CD4-positive, alpha-beta memory T cell (primary cell): ENCODE measurements around the gene ZMIZ2. TPM values are rescaled to one million over a fixed set of nuclear protein-coding genes. Genes with fewer than 3 reads are reported as not detected.

ENCODE experiments used
- CTCF ChIA-PET: fragments of 350-600 bp; sonication (Branson Sonifier 250); formaldehyde crosslinking; loops from one replicate; lab custom pipeline; 2021; ENCODE audit warnings: inconsistent platforms; ENCODE audit not compliant: partially characterized antibody; lab: Charles Lee
- POLR2A ChIA-PET: fragments of 350-600 bp; sonication (Branson Sonifier 250); formaldehyde crosslinking; loops from one replicate; lab custom pipeline; 2021; ENCODE audit not compliant: partially characterized antibody; lab: Charles Lee
- DNase-seq, 5 donors: peaks; one replicate each; pipeline versions ENCODE4 v3.0.0 to v3.0.0-alpha.2; 2020 to 2022; ENCODE audit warnings: mixed read lengths in 1 of 5
- H3K27ac ChIP-seq: one replicate; pipeline ENCODE4 v1.7.0; 2013; ENCODE audit warnings: low read depth, low read length
- H3K27me3 ChIP-seq: 2 replicates; pipeline ENCODE4 v1.7.0; 2013; ENCODE audit warnings: mild to moderate bottlenecking, low read length, moderate library complexity; ENCODE audit not compliant: insufficient read depth
- H3K36me3 ChIP-seq: 2 replicates; pipeline ENCODE4 v1.7.0; 2013; ENCODE audit warnings: mild to moderate bottlenecking, low read length, moderate library complexity; ENCODE audit not compliant: insufficient read depth
- H3K4me1 ChIP-seq: 2 replicates; pipeline ENCODE4 v1.7.0; 2013; ENCODE audit warnings: mild to moderate bottlenecking, low read length, moderate library complexity; ENCODE audit not compliant: insufficient read depth
- H3K4me3 ChIP-seq, 2 donors: one replicate each; pipeline ENCODE4 v1.7.0; 2013; ENCODE audit warnings: low read length in 2 of 2, mild to moderate bottlenecking in 1 of 2
- H3K9me3 ChIP-seq, 2 donors: one replicate each; pipeline ENCODE4 v1.7.0; 2013; ENCODE audit warnings: low read length in 2 of 2, control low read depth in 1 of 2; ENCODE audit not compliant: control insufficient read depth in 1 of 2
- H3K27ac Mint-ChIP-seq, 7 donors: one replicate each; pipeline ENCODE4 v1.8.0; 2020 to 2021; ENCODE audit warnings: mixed read lengths in 7 of 7, mild to moderate bottlenecking in 6 of 7, inconsistent platforms in 3 of 7, moderate library complexity in 3 of 7
- H3K27me3 Mint-ChIP-seq, 2 donors: one replicate each; pipeline ENCODE4 v1.8.0; 2020 to 2021; ENCODE audit warnings: mixed read lengths in 2 of 2
- H3K36me3 Mint-ChIP-seq, 2 donors: one replicate each; pipeline ENCODE4 v1.8.0; 2020 to 2021; ENCODE audit warnings: mixed read lengths in 2 of 2, inconsistent platforms in 1 of 2, mild to moderate bottlenecking in 1 of 2
- H3K4me1 Mint-ChIP-seq, 4 donors: one replicate each; pipeline ENCODE4 v1.8.0; 2020 to 2021; ENCODE audit warnings: mixed read lengths in 4 of 4, mild to moderate bottlenecking in 1 of 4
- H3K4me3 Mint-ChIP-seq, 8 donors: one replicate each; pipeline ENCODE4 v1.8.0; 2020 to 2021; ENCODE audit warnings: mixed read lengths in 8 of 8, mild to moderate bottlenecking in 7 of 8, moderate library complexity in 6 of 8, inconsistent platforms in 3 of 8
- H3K9me3 Mint-ChIP-seq, 8 donors: one replicate each; pipeline ENCODE4 v1.8.0; 2020 to 2021; ENCODE audit warnings: mixed read lengths in 8 of 8, mild to moderate bottlenecking in 5 of 8, inconsistent platforms in 3 of 8, moderate library complexity in 1 of 8
- intact Hi-C: fragments of 100-400 bp; cut with micrococcal nuclease; formaldehyde crosslinking; loops from one replicate; pipeline ENCODE4 v1.15.1; 2023
- polyA plus RNA-seq, 2 donors: library from polyadenylated mRNA; unstranded; fragments of 300-500 nt; fragmentation: Illumina TruSeq; gene quantifications; one replicate each; pipeline ENCODE4 v1.2.3, GENCODE V29; 2021
- total RNA-seq, 2 experiments: library from RNA; stranded (reverse); gene quantifications; one replicate each; pipeline ENCODE4 v1.2.3, GENCODE V29; 2021

ZMIZ2 gene
- total and polyA plus RNA-seq, 4 experiments from 2014 or later = 1.1 to 170 (median 90.3) TPM

DNA sequence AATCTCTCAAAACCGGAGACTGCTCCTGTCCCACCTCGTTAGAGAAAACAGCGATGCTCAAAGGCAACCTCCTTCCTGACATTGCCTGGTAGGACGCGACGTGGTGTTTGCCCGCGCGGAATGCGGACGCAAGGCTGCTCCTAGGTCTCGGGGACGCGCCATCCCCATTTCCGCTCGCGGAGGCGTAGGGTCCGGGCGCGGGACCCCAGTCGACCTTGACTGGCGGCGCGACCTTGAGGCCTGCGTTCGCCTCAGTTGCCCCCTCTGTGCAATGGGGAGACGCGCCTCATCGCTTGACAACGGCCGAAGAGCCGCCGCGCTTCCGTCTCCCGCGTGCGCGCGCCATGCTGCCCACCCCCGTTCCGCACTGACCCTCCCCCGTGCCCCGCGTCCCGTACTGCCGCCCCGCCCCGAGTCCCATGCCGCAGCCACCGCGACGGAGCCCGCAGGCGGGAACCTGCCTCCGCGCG is 47.4 kb downstream of the ZMIZ2 start:
- intact Hi-C loops = loop anchor here (1.0 to 10.0 kb wide), 9 partner anchors 28 to 340 kb away; partner anchors contain the start of genes H2AZ2, OGDH, TMED4 and ZMIZ2
- Histone ChIP-seq H3K27ac (peak overlapping the region; percentile 96), H3K36me3 (peaks cover 24% of the 10 kb centered on the region), H3K9me3 (no peaks in the 10 kb centered on the region), H3K4me1 (peaks cover 34% of the 10 kb centered on the region), H3K4me3 (peak overlapping the region; percentile 66 to 83), H3K27me3 (no peaks in the 10 kb centered on the region)
- POLR2A ChIA-PET = interaction anchor here (1.0 to 3.9 kb wide), 5 partner anchors 9 to 190 kb away, joined by 3 to 31 read pairs (median 4); partner anchors contain the start of gene OGDH
- Mint-ChIP-seq H3K4me1 (peaks cover 18 to 47% (median 25%) of the 10 kb centered on the region in 4 donors), H3K27me3 (no peaks in the 10 kb centered on the region), H3K4me3 (peak overlapping the region; percentile 85 to 97 (median 92)), H3K9me3 (peaks cover 0 to 4% (median 0%) of the 10 kb centered on the region in 8 donors), H3K36me3 (peaks cover 15 to 39% of the 10 kb centered on the region in 2 donors), H3K27ac (peak overlapping the region; percentile 90 to 96 (median 95))
- DNase-seq = peak in 1 of 5 donors; percentile 77
- CTCF ChIA-PET = no interaction called here

DNA sequence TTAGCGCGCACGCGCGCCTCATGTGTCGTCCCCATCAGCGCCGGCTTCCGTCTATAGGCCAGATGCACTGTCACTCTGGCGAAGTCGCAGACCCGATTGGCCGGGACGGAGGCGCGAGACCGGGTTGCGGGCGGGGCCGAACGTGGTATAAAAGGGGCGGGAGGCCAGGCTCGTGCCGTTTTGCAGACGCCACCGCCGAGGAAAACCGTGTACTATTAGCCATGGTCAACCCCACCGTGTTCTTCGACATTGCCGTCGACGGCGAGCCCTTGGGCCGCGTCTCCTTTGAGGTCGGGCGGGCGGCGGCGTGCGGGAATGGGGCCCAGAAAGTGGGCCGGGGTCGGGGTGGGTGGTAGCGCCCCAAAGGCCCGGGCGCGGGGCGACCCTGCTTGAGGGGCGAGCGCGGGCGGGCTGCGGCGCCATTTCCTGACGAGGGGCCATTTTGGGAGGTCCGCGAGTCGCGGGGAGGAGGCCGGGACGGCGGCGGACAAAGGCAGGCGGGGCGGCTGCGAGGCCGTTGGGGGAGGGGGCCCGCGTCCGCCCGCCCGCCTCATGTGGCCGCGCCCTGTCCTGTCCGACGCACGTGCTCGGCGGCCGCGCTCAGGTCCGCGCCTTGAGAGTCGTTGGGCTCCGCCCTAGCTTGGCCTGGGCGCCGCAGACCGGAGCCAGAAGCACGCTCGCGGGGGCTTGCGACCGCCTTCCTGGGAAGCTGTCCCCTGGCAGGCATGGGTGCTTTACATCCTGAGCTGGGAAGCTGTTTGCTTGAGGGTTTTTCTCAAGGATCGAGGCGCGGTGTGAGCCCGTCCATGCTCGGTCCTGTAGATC is 48.1 kb downstream of the ZMIZ2 start, which contains the start of gene PPIA:
TSS of gene PPIA (plus strand) at position 178 of the 825 bp plus-strand sequence. CDS start at position 222, 44 bp downstream.
- intact Hi-C loops = loop anchor here (1.0 to 10.0 kb wide), 10 partner anchors 28 to 340 kb away; partner anchors contain the start of genes H2AZ2, OGDH, TMED4 and ZMIZ2
- POLR2A ChIA-PET = interaction anchor here (0.6 to 3.9 kb wide), 33 partner anchors 8 to 716 kb away, joined by 3 to 47 read pairs (median 3); partner anchors contain the start of genes CCM2, DDX56, H2AZ2 and MYO1G
- CTCF ChIA-PET = interaction anchor here (0.6 to 2.7 kb wide), 6 partner anchors 47 to 230 kb away, joined by 3 to 18 read pairs (median 6); partner anchors contain the start of gene H2AZ2
- peak within 1 kb of the TSS; percentile 73 to 83 for H3K4me3 ChIP-seq
- peaks cover 22 to 46% of the 10 kb centered on the region in 2 donors for H3K36me3 Mint-ChIP-seq
- DNase-seq = peak; percentile 98 to 99 (median 98)
- peaks cover 34% of the 10 kb centered on the region for H3K4me1 ChIP-seq
- peak within 1 kb of the TSS; percentile 96 for H3K27ac ChIP-seq
- peak within 1 kb of the TSS; percentile 87 to 97 (median 94) for H3K4me3 Mint-ChIP-seq
- H3K27ac Mint-ChIP-seq = peak within 1 kb of the TSS; percentile 94 to 98 (median 97)
- peaks cover 18 to 53% (median 29%) of the 10 kb centered on the region in 4 donors for H3K4me1 Mint-ChIP-seq
- H3K9me3 Mint-ChIP-seq = peaks cover 0 to 4% (median 0%) of the 10 kb centered on the region in 8 donors
- H3K27me3 ChIP-seq = no peaks in the 10 kb centered on the region
- no peaks in the 10 kb centered on the region for H3K27me3 Mint-ChIP-seq
- H3K36me3 ChIP-seq = peaks cover 28% of the 10 kb centered on the region
- H3K9me3 ChIP-seq = no peaks in the 10 kb centered on the region

DNA sequence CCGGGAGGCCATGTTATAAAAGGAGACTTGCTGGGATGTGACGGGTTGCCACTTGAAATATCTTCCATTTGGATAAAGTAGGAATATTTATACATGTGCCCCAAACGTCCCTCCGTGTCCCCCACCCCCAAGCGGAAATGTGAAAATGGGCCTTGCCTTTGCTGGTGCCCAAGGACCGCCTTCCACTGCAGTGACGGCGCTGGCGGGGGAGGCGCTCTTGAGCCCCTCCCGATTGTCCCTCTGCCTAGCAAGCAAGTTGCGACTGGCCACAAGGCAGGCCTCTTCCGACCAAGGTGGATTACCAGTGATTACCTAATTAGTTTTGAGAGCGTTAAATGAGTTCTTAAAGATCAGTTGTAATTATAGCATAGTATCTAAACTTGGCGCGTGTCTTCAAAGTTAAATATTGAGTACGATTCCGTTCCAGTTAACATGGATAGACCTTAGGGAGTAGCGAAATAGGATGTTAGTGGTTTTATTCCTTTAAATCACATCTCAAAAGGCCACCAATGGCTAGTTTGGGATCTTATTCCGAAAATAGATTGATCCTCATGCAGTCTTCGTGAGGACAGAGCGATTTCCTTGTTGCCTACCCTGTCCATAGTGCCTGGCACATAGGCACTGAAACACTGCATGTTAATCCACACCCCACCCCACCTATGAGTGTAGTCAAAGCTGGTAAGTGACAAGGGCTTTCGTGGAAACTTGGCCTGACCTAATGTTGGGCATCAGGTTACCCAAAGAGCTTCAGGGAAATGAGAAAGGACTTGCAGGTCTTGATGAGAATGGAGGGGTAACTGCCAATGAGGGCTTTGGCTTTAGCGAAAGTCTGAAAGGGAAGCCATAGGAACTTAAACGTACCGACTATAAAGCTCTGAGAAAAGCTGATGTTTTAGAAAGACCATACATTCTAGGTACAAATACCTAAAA is 48.9 kb downstream of the ZMIZ2 start:
- peak overlapping the region; percentile 94 to 98 (median 97) for H3K27ac Mint-ChIP-seq
- peaks cover 28 to 54% of the 10 kb centered on the region in 2 donors for H3K36me3 Mint-ChIP-seq
- ChIA-PET POLR2A (interaction anchor here (0.6 to 3.9 kb wide), 43 partner anchors 7 to 717 kb away, joined by 3 to 47 read pairs (median 3); partner anchors contain the start of genes CCM2, DDX56, H2AZ2 and MYO1G), CTCF (interaction anchor here (0.6 to 2.7 kb wide), 18 partner anchors 10 to 308 kb away, joined by 3 to 18 read pairs (median 4); partner anchors contain the start of genes H2AZ2 and TMED4)
- H3K4me1 Mint-ChIP-seq = peaks cover 18 to 57% (median 30%) of the 10 kb centered on the region in 4 donors
- no peaks in the 10 kb centered on the region for H3K27me3 Mint-ChIP-seq
- H3K4me1 ChIP-seq = peaks cover 34% of the 10 kb centered on the region
- peak; percentile 80 to 92 (median 84) for DNase-seq
- H3K27ac ChIP-seq = peak overlapping the region; percentile 96
- peak overlapping the region; percentile 73 to 83 for H3K4me3 ChIP-seq
- H3K27me3 ChIP-seq = no peaks in the 10 kb centered on the region
- peak overlapping the region; percentile 87 to 97 (median 94) for H3K4me3 Mint-ChIP-seq
- no peaks in the 10 kb centered on the region for H3K9me3 ChIP-seq
- intact Hi-C loops = loop anchor here (1.0 to 10.0 kb wide), 4 partner anchors 93 to 223 kb away; no protein-coding TSS in a partner anchor
- H3K9me3 Mint-ChIP-seq = peaks cover 0 to 4% (median 0%) of the 10 kb centered on the region in 8 donors
- H3K36me3 ChIP-seq = peaks cover 37% of the 10 kb centered on the region

DNA sequence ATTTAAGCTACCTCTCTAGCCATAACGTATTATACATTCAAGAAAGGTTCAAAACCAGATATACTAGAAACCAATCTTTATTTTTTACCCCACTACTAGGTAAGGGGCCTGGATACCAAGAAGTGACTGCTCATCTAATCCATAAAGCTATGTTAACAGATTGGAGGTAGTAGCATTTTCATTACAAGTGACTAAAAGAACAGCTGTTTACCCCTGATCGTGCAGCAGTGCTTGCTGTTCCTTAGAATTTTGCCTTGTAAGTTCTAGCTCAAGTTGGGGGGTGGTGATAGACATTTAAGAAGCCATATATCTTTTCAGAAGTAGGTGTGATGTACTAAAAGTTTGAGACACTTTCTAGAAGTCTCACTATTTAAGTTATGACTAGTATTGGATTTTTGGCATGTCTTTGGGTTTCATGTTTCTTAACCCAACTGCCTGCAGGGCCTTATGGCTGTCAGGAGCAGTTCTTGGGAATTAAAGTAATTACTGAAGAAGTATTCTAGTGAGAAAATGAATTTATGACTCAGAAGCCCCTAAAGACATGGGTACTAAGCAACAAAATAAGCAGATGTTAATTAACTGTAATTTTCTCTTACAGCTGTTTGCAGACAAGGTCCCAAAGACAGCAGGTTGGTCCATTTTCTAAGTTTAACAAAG is 50.1 kb downstream of the ZMIZ2 start:
- CTCF ChIA-PET = interaction anchor here (0.9 to 2.7 kb wide), 14 partner anchors 11 to 231 kb away, joined by 3 to 18 read pairs (median 4); partner anchors contain the start of genes H2AZ2 and TMED4
- Histone ChIP-seq H3K36me3 (peaks cover 47% of the 10 kb centered on the region), H3K4me1 (peaks cover 34% of the 10 kb centered on the region), H3K9me3 (no peaks in the 10 kb centered on the region), H3K4me3 (peak overlapping the region in 1 of 2 donors; percentile 83), H3K27ac (peak overlapping the region; percentile 96), H3K27me3 (no peaks in the 10 kb centered on the region)
- H3K27me3 Mint-ChIP-seq = no peaks in the 10 kb centered on the region
- H3K4me1 Mint-ChIP-seq = peaks cover 18 to 62% (median 30%) of the 10 kb centered on the region in 4 donors
- H3K27ac Mint-ChIP-seq = peak overlapping the region; percentile 94 to 98 (median 97)
- peaks cover 32 to 59% of the 10 kb centered on the region in 2 donors for H3K36me3 Mint-ChIP-seq
- intact Hi-C loops = loop anchor here (10.0 kb wide), 1 partner anchor 94 kb away; no protein-coding TSS in a partner anchor
- peak overlapping the region; percentile 87 to 97 (median 94) for H3K4me3 Mint-ChIP-seq
- H3K9me3 Mint-ChIP-seq = peaks cover 0 to 4% (median 0%) of the 10 kb centered on the region in 8 donors
- POLR2A ChIA-PET = interaction anchor here (0.6 to 3.9 kb wide), 18 partner anchors 18 to 317 kb away, joined by 3 to 47 read pairs (median 4); partner anchors contain the start of genes H2AZ2, OGDH, TBRG4 and TMED4
- no peak for DNase-seq

DNA sequence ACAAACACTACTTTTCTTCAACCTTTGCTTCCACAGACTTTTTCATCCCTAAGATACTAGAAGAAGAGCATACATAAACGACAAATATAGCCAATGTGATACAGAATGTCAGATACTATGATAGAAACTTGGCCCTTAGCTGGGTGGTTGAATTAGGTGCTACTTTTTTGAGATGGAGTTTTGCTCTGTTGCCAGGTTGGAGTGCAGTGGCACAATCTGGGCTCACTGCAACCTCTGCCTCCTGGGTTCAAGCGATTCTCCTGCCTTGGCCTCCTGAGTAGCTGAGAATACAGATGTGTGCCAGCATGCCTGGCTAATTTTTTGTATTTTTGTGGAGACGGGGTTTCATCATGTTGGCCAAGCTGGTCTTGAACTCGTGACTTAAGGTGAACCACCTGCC is 51.3 kb downstream of the ZMIZ2 start:
- POLR2A ChIA-PET = interaction anchor here (0.6 to 3.5 kb wide), 4 partner anchors 46 to 218 kb away, joined by 3 to 28 read pairs (median 4); partner anchors contain the start of gene TMED4
- Mint-ChIP-seq H3K4me1 (peaks cover 18 to 62% (median 30%) of the 10 kb centered on the region in 4 donors), H3K9me3 (peaks cover 0 to 4% (median 0%) of the 10 kb centered on the region in 8 donors), H3K4me3 (peak overlapping the region in 2 of 8 donors; percentile 10 to 12), H3K27ac (peak overlapping the region; percentile 11 to 81 (median 49)), H3K27me3 (no peaks in the 10 kb centered on the region), H3K36me3 (peaks cover 32 to 61% of the 10 kb centered on the region in 2 donors)
- Histone ChIP-seq H3K27me3 (no peaks in the 10 kb centered on the region), H3K9me3 (no peaks in the 10 kb centered on the region), H3K36me3 (peaks cover 52% of the 10 kb centered on the region), H3K4me3 (no peak overlapping the region), H3K27ac (peak overlapping the region; percentile 27), H3K4me1 (peaks cover 34% of the 10 kb centered on the region)
- intact Hi-C loops = loop anchor here (10.0 kb wide), 1 partner anchor 95 kb away; no protein-coding TSS in a partner anchor
- CTCF ChIA-PET = interaction anchor here (0.9 to 1.0 kb wide), 2 partner anchors 24 to 151 kb away, joined by 3 to 4 read pairs; no protein-coding TSS in a partner anchor
- no peak for DNase-seq
